ENCODE data around the gene NRL.

DNA sequence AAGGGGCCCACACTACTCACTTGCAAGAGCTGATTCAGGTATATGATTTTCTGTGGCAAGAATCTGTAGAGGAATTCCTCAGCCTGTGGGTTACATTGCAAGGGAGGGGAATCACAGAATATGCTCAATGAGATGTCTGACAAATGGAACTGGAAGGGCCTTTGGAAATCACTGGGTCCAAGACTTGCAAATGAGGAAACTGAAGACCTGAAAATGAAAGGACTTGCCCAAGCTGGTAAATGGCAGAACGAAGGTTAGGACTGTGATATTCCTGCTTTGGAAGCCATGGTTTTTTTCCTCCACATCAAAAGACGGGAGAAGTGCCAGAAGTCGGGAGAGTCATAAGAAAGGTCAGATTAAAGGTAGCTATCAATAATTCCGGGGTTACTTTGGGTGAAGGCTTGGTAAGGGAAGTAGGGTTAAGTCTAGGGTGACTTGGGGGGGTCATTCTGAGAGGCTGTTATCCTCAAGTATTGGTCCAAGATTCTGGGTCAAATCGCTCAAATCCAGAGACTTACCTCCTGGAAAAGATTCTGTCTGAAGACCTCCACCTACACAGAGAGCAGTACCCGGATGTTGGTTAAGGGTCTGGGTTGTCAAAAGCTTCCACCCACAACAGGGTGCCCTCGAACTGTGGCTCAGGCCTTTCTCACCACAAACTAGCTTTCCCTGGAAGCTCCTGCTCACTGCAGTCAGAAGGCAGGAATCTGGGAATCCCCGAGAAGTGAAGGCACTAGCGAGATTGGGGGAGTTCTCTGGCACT lies 31.1 kb upstream of the NRL start:
- no peak for TF ChIP-seq POLR2AphosphoS5 (IDR thresholded peaks at IDR 0.05; ENCODE audit: control insufficient read depth, insufficient read depth, low read depth, low read length)
- TF ChIP-seq YY1 (IDR thresholded peaks at IDR 0.05; ENCODE audit: borderline replicate concordance in 1 of 3, control insufficient read depth in 1 of 3, extremely low read depth in 1 of 3, insufficient read depth in 3 of 3, insufficient read length in 1 of 3, insufficient replicate concordance in 2 of 3, low read depth in 1 of 3, low read length in 2 of 3) = no peak
- TF ChIP-seq PHF8 (IDR thresholded peaks at IDR 0.05; ENCODE audit: borderline replicate concordance, low read length) = no peak
- TF ChIP-seq, protein P1, sequence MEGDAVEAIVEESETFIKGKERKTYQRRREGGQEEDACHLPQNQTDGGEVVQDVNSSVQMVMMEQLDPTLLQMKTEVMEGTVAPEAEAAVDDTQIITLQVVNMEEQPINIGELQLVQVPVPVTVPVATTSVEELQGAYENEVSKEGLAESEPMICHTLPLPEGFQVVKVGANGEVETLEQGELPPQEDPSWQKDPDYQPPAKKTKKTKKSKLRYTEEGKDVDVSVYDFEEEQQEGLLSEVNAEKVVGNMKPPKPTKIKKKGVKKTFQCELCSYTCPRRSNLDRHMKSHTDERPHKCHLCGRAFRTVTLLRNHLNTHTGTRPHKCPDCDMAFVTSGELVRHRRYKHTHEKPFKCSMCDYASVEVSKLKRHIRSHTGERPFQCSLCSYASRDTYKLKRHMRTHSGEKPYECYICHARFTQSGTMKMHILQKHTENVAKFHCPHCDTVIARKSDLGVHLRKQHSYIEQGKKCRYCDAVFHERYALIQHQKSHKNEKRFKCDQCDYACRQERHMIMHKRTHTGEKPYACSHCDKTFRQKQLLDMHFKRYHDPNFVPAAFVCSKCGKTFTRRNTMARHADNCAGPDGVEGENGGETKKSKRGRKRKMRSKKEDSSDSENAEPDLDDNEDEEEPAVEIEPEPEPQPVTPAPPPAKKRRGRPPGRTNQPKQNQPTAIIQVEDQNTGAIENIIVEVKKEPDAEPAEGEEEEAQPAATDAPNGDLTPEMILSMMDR (IDR thresholded peaks at IDR 0.05 in 2 of 3, conservative IDR thresholded peaks at IDR 0.05 in 1 of 3; ENCODE audit: insufficient read depth in 2 of 3, low read depth in 1 of 3, low read length in 3 of 3) = no peak
